Central memory CD8-positive, alpha-beta T cell (primary cell): Measurements from ENCODE around the gene FBH1.
"Not testable (repeated sequence)": the region's sequence is repeated elsewhere in the genome, so short reads cannot be mapped to it uniquely, and the experiment has no call there.

ENCODE experiments used
- ATAC-seq: fragments of 150-1000 bp; cut with Tn5 transposase; replicated peaks from 2 replicates; pipeline ENCODE4 v1.10.0; 2022; ENCODE audit warnings: mild to moderate bottlenecking, moderate FRiP score, moderate number of reproducible peaks; ENCODE audit not compliant: poor library complexity, severe bottlenecking; ENCODE audit errors: extremely low read depth
- DNase-seq, 2 donors: peaks; one replicate each; pipeline ENCODE4 v3.0.0; 2021; ENCODE audit warnings: low spot score in 2 of 2
- H3K27ac Mint-ChIP-seq: one replicate; pipeline ENCODE4 v1.8.0; 2022; ENCODE audit warnings: low read depth, mild to moderate bottlenecking, moderate library complexity, mixed read lengths
- H3K27me3 Mint-ChIP-seq: one replicate; pipeline ENCODE4 v1.8.0; 2022; ENCODE audit warnings: mixed read lengths
- H3K36me3 Mint-ChIP-seq: one replicate; pipeline ENCODE4 v1.8.0; 2022; ENCODE audit warnings: mild to moderate bottlenecking, moderate library complexity, mixed read lengths; ENCODE audit not compliant: insufficient read depth
- H3K4me1 Mint-ChIP-seq: one replicate; pipeline ENCODE4 v1.8.0; 2022; ENCODE audit warnings: mixed read lengths
- H3K4me3 Mint-ChIP-seq: one replicate; pipeline ENCODE4 v1.8.0; 2022; ENCODE audit warnings: mild to moderate bottlenecking, moderate library complexity, mixed read lengths
- H3K9me3 Mint-ChIP-seq: one replicate; pipeline ENCODE4 v1.8.0; 2022; ENCODE audit warnings: mixed read lengths

FBH1 gene

DNA sequence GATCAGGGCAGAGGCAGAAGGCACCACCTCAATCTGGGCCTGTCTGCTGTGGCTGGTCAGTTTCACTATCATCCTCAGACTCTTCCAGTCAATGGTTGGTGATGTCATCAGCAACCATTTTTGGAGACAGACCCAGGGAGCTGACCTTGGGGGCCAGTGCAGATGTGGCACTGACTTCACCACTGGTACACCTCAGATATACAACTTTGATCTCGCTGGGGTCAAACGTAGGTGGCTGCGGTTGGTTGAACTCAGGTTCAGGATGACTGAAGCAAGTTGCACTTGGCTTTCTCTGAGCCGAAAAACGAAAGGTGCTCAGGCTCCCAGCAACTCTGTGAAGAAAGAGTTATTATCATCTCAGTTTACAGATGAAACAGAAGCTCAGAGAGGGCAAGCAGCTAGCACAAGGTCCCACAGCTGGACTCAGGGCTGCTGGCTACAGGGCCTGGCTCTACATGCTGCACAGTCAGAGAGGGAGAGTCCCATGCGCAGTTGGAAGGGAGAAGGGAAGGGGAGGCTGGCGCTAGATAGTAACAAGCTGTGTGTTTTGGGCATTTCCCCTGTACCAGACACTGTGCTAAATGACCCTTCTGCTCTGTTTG is 27.6 kb upstream of the FBH1 start:
- no peak overlapping the region for H3K27ac Mint-ChIP-seq

GRCh38 chr10:5862981-5863685 is 26.9 kb upstream of the FBH1 start:
- H3K27me3 Mint-ChIP-seq, H3K36me3 Mint-ChIP-seq, ATAC-seq, H3K27ac Mint-ChIP-seq, H3K4me1 Mint-ChIP-seq, H3K9me3 Mint-ChIP-seq, H3K4me3 Mint-ChIP-seq, DNase-seq: not testable (repeated sequence)

More for the DNA sequence above, 27.6 kb upstream of the FBH1 start:
- Mint-ChIP-seq H3K4me1 (no peaks in the 10 kb centered on the region), H3K9me3 (no peaks in the 10 kb centered on the region), H3K27me3 (no peaks in the 10 kb centered on the region), H3K4me3 (no peak overlapping the region), H3K36me3 (no peaks in the 10 kb centered on the region)
- DNase-seq = no peak
- ATAC-seq = no peak

- H3K4me3 Mint-ChIP-seq, H3K9me3 Mint-ChIP-seq, H3K27me3 Mint-ChIP-seq, DNase-seq, H3K4me1 Mint-ChIP-seq, ATAC-seq, H3K36me3 Mint-ChIP-seq: not testable (repeated sequence)
- peak overlapping the region; percentile 3 for H3K27ac Mint-ChIP-seq
Measured at GRCh38 chr10:5866451-5867081, 23.5 kb upstream of the FBH1 start.

GRCh38 chr10:5867091-5867615 is 22.9 kb upstream of the FBH1 start:
- not testable (repeated sequence) for H3K27me3 Mint-ChIP-seq, DNase-seq, ATAC-seq, H3K4me3 Mint-ChIP-seq, H3K9me3 Mint-ChIP-seq, H3K36me3 Mint-ChIP-seq, H3K4me1 Mint-ChIP-seq
- peak overlapping the region; percentile 3 for H3K27ac Mint-ChIP-seq

DNA sequence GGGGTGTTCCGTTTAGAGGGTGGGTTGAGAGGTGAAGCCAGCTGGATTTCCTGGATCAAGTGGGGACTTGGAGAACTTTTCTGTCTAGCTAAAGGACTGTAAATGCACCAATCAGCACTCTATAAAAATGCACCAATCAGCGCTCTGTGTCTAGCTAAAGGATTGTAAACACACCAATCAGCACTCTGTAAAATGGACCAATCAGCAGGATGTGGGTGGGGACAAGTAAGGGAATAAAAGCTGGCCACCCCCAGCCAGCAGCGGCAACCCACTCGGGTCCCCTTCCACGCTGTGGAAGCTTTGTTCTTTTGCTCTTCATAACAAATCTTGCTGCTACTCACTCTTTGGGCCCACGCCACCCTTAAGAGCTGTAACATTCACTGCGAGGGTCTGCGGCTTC is 21.7 kb upstream of the FBH1 start:
- not testable (repeated sequence) for H3K27me3 Mint-ChIP-seq

DNA sequence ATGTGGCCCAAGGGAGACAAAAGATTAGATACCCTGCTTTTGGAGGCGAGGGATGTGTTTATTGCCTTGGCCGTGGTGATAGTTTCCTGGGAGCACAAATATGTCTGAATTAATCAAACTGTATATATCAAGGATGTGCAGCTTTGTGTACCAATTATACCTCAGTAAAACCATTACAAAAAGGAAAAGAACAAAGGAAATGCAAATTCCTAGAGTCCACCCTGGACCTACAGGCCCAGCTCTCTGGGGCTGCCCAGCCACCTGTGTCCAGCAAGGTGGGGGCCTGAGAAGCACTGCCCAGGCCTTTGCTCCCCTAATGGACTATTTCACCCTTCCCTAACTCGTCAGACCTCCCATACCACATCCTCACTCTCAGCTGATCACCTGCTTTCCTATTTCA is 20.9 kb upstream of the FBH1 start:
- H3K27ac Mint-ChIP-seq = no peak overlapping the region
- H3K36me3 Mint-ChIP-seq = no peaks in the 10 kb centered on the region
- DNase-seq (no peak), ATAC-seq (no peak)
- H3K4me3 Mint-ChIP-seq = no peak overlapping the region
- no peaks in the 10 kb centered on the region for H3K9me3 Mint-ChIP-seq
- H3K27me3 Mint-ChIP-seq = no peaks in the 10 kb centered on the region
- H3K4me1 Mint-ChIP-seq = peaks cover 6% of the 10 kb centered on the region

More for the DNA sequence above, 21.7 kb upstream of the FBH1 start:
- H3K4me1 Mint-ChIP-seq, H3K4me3 Mint-ChIP-seq, ATAC-seq, DNase-seq, H3K9me3 Mint-ChIP-seq, H3K36me3 Mint-ChIP-seq, H3K27ac Mint-ChIP-seq: not testable (repeated sequence)

DNA sequence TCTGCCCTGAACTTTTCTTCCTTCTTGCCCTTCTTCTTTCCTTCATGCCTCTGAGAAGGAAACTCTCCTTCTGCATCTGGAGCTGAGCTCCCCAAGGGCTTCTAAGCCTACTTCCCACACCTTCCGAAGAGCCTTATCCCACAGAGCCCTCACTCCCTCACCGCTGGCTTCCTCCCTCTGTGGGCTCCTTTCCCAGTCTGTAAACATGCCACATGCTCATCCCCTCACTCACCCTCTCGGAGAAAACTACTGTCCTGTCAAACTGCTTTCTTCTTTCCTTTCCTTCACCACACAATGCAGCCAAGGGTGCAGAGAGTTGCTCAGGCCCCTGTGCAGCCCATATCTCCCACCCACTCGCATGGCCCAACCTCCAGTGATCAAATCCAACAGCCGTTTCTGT is 18.4 kb upstream of the FBH1 start:
- Mint-ChIP-seq H3K36me3 (peaks cover 6% of the 10 kb centered on the region), H3K9me3 (no peaks in the 10 kb centered on the region), H3K27me3 (no peaks in the 10 kb centered on the region), H3K4me3 (no peak overlapping the region), H3K27ac (no peak overlapping the region), H3K4me1 (peaks cover 6% of the 10 kb centered on the region)
- ATAC-seq (no peak), DNase-seq (no peak)

- H3K27ac Mint-ChIP-seq = no peak overlapping the region
- peak; percentile 65 for ATAC-seq
- DNase-seq = peak; percentile 50 to 57
- H3K4me1 Mint-ChIP-seq = peaks cover 6% of the 10 kb centered on the region
- H3K27me3 Mint-ChIP-seq = no peaks in the 10 kb centered on the region
- H3K36me3 Mint-ChIP-seq = peaks cover 8% of the 10 kb centered on the region
- H3K4me3 Mint-ChIP-seq = peak overlapping the region; percentile 2
- no peaks in the 10 kb centered on the region for H3K9me3 Mint-ChIP-seq
Measured at GRCh38 chr10:5873515-5873995, 16.5 kb upstream of the FBH1 start.

DNA sequence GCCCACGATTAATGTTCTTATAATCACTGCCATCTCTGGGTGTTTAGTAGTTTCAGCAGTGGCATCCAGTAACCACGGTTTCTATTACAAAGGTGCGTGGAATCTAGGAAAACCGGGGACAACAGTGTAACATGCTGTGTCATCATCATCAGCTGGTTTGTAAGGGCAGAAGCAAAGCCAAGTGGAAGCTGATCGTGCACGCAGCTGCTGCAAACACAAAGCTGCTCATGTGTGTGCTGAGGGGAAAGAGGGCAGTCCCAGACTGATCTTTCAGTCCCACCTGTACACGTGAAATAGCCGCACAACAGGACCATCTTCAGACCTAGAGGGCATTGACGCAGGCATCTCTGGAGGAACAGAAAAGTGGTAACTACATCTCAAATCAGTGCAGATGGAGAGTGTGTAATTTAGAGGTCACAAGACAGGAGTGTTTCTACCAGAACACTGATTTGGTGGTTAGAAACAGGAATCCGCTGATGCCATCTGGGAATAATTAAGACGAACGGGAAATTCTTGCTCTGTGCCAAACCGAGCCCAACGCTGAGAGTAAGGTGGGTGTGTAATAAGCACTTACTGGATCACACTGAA is 13.8 kb upstream of the FBH1 start:
- no peaks in the 10 kb centered on the region for H3K27me3 Mint-ChIP-seq
- H3K27ac Mint-ChIP-seq = no peak overlapping the region

DNA sequence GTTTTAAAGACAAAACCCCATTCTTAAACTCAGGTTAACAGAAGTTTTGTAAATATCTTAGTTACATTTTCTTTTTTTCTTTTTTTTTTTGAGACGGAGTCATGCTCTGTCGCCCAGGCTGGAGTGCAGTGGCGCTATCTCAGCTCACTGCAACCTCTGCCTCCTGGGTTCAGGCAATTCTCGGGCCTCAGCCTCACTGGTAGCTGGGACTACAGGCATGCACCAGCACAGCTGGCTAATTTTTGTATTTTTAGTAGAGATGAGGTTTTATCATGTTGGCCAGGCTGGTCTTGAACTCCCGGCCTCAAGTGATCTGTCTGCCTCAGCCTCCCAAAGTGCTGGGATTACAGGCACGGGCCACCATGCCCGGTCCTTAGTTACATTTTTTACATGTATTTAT is 13.0 kb upstream of the FBH1 start:
- not testable (repeated sequence) for H3K4me3 Mint-ChIP-seq, ATAC-seq, DNase-seq, H3K9me3 Mint-ChIP-seq, H3K4me1 Mint-ChIP-seq, H3K27me3 Mint-ChIP-seq, H3K27ac Mint-ChIP-seq
- peaks cover 24% of the 10 kb centered on the region for H3K36me3 Mint-ChIP-seq

More for the DNA sequence above, 13.8 kb upstream of the FBH1 start:
- no peak for ATAC-seq
- Mint-ChIP-seq H3K4me3 (no peak overlapping the region), H3K36me3 (peaks cover 18% of the 10 kb centered on the region), H3K4me1 (peaks cover 6% of the 10 kb centered on the region), H3K9me3 (no peaks in the 10 kb centered on the region)
- no peak for DNase-seq

DNA sequence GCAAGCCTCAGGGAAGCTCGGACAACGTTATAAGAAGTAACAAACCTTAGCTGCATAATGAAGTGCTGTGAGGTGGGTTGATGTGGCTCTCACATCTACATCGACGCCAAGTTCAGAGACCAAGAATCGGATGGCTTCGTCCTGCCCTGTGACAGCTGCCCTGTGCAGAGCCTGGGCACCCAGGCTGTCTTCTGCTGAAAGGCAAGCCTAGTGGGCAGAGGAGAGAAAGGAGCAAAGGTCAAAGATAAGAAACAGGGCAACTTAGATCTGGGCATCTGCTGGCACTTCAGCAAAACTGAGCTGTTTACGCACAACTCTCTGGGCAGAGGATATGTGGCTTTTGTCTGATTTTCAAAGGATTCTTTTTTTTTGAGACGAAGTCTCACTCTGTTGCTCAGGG is 7.1 kb upstream of the FBH1 start:
- ATAC-seq = no peak
- Mint-ChIP-seq H3K27ac (no peak overlapping the region), H3K27me3 (no peaks in the 10 kb centered on the region), H3K36me3 (peaks cover 32% of the 10 kb centered on the region), H3K4me1 (peaks cover 6% of the 10 kb centered on the region), H3K4me3 (no peak overlapping the region), H3K9me3 (no peaks in the 10 kb centered on the region)
- DNase-seq = no peak

DNA sequence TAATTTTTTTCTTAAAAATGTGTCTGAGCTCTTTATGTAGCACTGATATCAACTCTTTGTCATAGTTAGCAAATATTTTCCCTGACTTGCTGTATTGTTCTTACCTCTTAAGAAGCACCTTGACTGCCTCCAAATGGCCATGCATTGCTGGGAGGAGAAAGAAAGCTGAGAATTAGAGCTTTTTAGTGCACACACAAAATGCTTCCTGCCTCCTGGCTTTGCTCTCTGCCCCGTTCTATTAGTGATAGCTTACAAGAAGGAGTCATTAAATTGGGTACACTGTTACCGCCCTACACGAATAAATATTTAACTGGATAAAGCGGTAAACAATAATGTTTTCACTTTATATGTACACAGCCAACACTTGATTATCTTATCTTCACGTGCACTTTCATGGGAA is 4.4 kb upstream of the FBH1 start:
- DNase-seq = no peak
- H3K4me3 Mint-ChIP-seq = no peak overlapping the region
- no peaks in the 10 kb centered on the region for H3K27me3 Mint-ChIP-seq
- peaks cover 18% of the 10 kb centered on the region for H3K4me1 Mint-ChIP-seq
- no peak for ATAC-seq
- peaks cover 26% of the 10 kb centered on the region for H3K36me3 Mint-ChIP-seq
- no peaks in the 10 kb centered on the region for H3K9me3 Mint-ChIP-seq
- H3K27ac Mint-ChIP-seq = no peak overlapping the region
